Erythroblast (primary cell): Measurements from ENCODE around the gene HLX.

Experiments used
- GATA1 ChIP-seq: IDR thresholded peaks from 2 replicates; pipeline ENCODE4 v1.6.1; 2011; ENCODE audit warnings: low read depth, mild to moderate bottlenecking, control low read depth, low read length, moderate library complexity
- POLR2A ChIP-seq: IDR thresholded peaks from 2 replicates; pipeline ENCODE4 v1.6.1; 2011; ENCODE audit warnings: mild to moderate bottlenecking, low read length

- TF ChIP-seq POLR2A: no peak
- TF ChIP-seq GATA1: no peak
Measured at GRCh38 chr1:220928320-220928719, 49.1 kb downstream of the HLX start.
